Esophagus squamous epithelium (tissue), 4 donors: ENCODE results near the gene IP6K3.

Source experiments
- POLR2A ChIP-seq, 4 donors: fragments of 450-650 bp; IDR thresholded peaks; one replicate each; pipeline ENCODE4 v1.6.1; 2017; ENCODE audit warnings: antibody characterized with exemption in 4 of 4, mild to moderate bottlenecking in 4 of 4, moderate library complexity in 3 of 4
- TF ChIP-seq, protein P1 (sequence below), 6 experiments: fragments of 450-650 bp in 4 of 6; fragments of 200-600 bp in 2 of 6; sonication (generic) in 2 of 6; IDR thresholded peaks; one replicate each; pipeline ENCODE4 v1.5.1; 2016 to 2019; ENCODE audit warnings: antibody characterized with exemption in 6 of 6, mild to moderate bottlenecking in 4 of 6, moderate library complexity in 4 of 6

DNA sequence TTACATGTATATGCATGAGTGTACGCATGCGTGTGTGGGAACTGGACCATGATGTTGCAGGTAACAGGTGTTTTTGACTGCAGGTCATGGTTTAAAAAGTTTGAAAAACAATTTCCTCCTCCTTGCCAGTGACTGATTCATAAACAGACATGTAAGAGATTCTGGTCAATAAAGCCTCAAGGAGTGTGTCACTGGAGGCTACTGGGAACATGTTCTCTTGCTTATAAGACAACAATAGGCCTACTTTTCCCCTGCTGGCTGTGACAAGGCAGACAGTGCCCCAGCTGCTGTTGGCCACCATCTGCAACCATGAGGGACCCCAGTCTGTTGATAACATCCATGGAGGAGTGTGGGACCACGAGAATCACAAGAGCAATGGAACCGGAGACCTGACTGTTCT lies 29.5 kb upstream of the IP6K3 start:
- no peak for TF ChIP-seq POLR2A (IDR thresholded peaks at IDR 0.05)
- TF ChIP-seq, protein P1, sequence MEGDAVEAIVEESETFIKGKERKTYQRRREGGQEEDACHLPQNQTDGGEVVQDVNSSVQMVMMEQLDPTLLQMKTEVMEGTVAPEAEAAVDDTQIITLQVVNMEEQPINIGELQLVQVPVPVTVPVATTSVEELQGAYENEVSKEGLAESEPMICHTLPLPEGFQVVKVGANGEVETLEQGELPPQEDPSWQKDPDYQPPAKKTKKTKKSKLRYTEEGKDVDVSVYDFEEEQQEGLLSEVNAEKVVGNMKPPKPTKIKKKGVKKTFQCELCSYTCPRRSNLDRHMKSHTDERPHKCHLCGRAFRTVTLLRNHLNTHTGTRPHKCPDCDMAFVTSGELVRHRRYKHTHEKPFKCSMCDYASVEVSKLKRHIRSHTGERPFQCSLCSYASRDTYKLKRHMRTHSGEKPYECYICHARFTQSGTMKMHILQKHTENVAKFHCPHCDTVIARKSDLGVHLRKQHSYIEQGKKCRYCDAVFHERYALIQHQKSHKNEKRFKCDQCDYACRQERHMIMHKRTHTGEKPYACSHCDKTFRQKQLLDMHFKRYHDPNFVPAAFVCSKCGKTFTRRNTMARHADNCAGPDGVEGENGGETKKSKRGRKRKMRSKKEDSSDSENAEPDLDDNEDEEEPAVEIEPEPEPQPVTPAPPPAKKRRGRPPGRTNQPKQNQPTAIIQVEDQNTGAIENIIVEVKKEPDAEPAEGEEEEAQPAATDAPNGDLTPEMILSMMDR (IDR thresholded peaks at IDR 0.05) = no peak
